ENCODE measurements around the gene MRPS14.
"Not testable (repeated sequence)": the region's sequence is repeated elsewhere in the genome, so short reads cannot be mapped to it uniquely, and the experiment has no call there.

MRPS14 gene

DNA sequence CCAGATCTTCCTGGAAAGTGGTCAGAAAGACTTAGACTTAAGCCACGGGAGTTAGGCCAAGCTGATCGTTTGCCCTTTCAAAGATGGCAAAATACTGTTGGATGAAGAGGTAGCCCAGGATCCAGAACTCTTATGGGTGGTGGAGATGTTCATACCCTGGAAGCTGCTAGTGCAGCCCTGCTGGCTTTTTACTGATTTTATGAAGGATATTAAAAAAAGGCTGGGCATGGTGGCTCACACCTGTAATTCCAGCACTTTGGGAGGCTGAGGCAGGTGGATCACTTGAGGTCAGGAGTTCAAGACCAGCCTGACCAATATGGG lies 657 bp upstream of the MRPS14 start:
- not testable (repeated sequence) for DNase-seq (ENCODE audit: low read depth)

DNA sequence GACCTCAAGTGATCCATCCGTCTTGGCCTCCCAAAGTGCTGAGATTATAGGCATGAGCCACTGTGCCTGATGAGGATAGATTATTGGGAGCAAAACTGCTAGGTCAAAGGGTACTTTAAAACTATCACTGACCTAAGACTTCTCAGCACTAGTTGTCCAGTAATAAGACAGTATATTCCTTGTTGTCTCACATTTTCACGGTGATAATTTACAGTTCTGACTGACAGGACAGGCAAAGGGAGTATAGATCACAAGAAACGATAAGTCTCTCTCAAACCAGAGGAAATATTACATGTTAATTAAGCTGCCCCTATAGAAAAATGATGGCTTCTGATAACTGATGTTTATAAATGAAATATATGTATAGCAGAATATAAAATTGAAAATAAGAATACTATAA lies 3.7 kb downstream of the MRPS14 start:
- no peak for DNase-seq (ENCODE audit: low read depth)

DNA sequence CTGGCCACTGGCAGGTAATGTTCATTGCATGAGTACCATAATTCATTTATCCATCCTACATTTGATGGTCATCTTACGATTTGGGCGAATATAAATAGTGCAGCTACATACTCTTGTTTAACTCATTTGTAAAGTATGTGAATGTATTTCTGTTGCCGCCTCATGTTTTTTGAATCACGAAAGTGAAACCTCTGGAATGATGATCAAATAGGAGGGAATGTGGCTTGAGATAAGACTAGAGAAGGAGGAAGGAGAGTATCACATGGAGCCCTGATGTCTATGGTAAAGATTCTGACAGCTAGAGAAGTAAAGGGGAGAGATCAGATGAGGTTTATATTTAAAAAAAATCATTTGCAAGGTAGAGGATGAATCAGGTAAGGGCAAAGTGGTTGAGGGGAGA lies 8.0 kb downstream of the MRPS14 start:
- DNase-seq (ENCODE audit: low read depth), result peak; percentile 67

DNA sequence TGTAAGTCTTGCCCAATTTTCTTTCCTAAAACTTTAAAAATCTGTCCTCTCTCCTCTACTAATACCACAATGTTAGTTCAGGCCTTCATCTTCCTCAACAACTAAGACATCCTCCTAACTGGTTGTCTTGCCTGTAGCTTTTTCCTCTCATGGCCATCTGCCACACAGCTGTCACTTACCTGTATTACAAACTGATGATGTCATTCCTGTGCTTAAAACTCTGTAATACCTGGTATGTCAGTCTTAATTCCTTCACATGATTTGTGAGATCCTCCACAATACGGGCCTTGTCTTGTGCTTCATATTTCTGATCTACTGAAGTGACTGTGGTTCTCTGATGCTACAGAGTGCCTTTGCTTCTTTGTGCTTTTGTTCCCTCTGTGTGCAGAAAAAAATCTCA lies 9.8 kb downstream of the MRPS14 start:
- DNase-seq (ENCODE audit: low read depth), result no peak

DNA sequence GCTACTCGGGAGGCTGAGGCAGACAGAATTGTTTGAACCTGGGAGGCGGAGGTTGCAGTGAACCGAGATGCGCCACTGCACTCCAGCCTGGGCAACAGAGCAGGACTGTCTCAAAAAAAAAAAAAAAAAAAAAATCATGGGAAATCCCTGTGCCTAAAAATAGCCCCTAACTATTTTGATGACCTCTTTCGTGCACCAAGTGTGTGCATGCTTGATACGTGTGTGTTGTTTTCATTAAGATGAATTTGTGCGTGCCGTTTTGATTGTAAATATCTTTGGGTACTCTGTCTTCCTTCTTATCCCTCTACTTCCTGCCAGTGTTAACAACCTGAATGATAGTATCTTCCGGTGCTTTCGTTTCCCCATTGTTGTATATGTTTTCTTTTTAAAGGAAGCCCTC lies 13.7 kb downstream of the MRPS14 start:
- no peak for DNase-seq (ENCODE audit: low read depth)

DNA sequence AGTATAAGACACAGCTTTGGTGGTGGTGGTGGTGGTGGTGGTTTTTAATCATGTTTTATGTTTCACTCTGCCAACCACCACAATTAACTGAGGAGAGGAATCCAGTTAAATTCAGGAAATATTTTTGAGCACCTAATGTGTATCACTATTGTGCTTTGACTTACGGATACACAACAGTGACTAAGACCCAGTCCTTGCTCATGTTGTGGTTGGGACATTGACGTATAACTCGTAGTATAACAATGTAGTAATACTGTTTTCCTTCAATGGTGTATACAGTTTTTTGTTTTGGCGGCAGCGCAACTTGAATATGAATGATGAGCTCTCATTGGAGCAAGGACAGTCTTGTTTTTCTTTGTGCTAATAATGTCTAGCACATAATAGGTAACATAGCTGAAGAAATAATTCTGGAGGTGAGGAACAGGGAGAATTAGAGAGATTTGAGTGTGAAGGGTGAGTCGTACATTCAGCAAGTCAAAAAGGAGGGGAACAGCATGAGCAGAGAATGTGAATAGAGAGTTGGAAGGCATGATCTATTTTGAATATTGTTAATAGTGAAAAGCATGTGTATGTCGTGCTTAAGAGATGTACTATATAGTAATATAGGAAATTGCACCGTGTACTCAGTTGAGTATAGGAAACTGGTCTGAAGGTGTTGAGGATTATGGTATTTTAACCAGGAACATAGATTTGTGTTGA lies 18.0 kb downstream of the MRPS14 start:
- DNase-seq (ENCODE audit: low read depth), result no peak

DNA sequence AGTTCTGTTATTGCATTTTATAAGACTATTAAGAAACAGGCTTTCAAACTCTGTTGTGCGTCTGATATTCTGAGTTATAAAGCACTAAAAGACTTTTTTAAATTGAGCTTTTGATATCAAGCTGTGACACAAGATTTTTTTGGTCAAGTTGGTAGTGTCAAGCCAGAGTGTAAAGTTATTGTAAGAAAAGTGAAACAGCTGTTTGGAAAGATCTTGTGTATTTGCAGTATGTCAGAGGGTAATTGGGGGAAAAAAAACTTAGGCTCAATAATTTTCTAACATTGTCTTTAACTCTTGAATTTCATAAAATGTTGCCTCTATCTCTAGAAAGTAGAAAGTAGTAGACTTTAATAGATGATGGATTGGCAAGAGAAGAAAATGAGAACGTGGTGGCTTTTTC lies 19.7 kb downstream of the MRPS14 start:
- no peak for DNase-seq (ENCODE audit: low read depth)

DNA sequence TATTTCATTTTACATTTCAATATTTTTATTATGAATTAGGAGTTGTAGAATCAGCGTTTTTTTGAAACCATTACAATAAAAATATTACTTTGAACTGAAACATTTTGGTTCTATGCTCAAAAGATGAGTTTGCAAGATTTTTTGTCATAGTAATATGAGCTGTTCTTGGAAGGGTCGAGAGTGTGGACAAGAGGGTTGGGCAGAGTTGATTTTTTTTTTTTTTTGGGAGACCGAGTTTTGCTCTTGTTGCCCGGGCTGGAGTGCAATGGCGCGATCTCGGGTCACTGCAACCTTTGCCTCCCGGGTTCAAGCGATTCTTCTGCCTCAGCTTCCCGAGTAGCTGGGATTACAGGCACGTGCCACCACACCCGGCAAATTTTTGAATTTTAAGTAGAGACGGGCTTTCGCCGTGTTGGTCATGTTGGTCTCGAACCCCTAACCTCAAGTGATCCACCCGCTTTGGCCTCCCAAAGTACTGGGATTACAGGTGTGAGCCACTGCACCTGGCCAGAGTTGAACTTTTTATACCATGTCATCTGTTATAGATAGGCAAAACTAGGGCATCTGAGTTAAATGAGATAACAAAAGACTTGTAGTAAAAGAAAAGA lies 20.2 kb downstream of the MRPS14 start:
- DNase-seq (ENCODE audit: low read depth), result no peak

DNA sequence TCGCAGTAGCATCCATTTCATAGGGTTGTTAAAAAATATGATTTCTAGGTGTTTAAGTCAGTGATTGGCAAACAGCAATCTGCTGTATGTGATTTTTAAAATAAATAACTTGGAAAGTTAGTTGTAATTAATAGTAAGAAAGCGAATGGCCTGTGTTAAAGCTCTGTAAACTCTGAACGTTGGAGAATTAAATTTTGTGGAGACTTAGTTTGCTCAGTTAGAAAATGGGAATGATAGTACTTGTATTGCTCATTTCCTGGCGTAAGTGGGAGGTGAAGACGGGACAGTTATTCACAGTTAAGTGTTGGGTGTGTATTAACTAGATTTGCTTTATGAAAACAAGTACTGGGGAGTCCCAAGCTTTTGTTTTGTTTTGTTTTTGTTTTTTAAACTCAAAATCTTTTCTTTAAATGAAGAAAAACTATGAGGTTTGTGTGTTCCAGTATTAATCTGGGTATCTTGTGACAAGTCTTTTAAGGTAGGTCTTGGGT lies 22.5 kb downstream of the MRPS14 start:
- DNase-seq (ENCODE audit: low read depth), result no peak

DNA sequence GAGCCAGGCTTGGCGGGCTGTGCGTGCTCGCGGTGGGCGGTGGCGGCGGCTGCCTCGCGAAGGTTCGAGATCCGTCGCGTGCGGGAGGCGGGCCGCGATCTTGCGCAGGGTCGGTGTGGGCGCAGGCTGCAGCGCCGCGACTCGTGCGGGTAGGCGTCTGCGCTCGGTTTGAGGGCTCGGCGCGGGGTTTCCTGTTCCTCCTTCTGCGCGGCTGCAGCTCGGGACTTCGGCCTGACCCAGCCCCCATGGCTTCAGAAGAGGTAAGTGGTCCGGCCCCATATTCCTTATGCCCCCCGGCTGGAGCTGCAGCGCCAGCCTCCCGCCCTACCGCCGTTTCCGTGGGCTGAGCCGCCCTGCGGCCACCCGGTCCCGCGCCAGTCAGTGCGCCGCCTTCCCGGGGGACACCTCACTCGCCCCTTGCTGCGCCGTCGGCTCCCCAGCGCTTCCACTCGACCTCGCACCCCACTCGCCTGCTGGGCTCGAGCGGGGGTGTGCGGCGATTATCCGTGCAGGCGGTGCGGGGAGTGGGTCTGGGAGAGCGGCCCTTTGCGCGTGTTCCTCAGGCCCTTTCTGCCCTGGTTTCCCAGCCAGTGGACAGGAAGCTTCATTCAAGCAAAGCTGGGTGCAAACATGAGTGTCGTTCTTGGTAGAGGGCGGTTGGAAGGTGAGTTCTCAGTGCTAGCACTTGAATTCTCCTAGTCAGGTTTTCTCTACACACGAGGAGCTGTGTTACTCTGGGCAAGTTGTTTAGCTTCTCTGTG lies 23.1 kb downstream of the MRPS14 start, which contains the start of gene CACYBP:
CACYBP (plus strand) TSS at position 12 of the 761 bp plus-strand sequence; CDS start at position 246, 234 bp downstream.
- DNase-seq (ENCODE audit: low read depth), result no peak

DNA sequence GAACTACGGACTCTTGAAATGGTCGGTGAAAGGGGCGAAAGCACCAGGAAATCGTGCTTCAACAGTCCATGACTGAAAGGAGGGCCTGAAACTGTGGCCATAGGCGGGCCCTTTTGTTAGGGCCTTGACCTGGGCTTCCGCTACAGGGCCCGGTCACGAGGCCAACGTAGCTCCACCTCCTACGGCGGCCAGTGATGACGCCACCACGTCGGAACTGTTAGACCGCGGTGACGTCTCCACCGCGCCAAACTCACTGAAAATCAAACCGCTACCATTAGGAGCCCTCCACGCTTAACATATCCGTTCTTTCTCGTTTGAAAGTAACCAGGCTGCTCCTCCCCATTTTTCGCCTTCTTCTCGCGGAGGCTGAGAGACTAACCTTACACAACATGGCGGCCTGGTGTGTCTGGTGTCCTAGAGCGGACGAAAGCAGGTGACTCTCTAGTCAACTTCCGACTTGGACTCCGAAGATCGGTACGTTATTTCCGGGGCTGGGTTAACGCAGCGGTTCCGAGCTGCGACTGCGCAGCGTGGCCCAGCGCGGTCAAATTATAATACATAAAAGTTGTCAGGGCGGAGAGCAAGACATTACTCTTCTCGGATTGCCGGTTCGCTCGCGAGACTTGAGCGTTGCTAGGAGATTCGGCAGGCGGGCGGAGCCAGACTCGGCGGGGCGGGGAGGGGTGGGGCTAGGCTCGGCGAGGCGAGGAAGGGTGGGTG lies 23.8 kb downstream of the MRPS14 start:
- DNase-seq (ENCODE audit: low read depth), result peak; percentile 99

DNA sequence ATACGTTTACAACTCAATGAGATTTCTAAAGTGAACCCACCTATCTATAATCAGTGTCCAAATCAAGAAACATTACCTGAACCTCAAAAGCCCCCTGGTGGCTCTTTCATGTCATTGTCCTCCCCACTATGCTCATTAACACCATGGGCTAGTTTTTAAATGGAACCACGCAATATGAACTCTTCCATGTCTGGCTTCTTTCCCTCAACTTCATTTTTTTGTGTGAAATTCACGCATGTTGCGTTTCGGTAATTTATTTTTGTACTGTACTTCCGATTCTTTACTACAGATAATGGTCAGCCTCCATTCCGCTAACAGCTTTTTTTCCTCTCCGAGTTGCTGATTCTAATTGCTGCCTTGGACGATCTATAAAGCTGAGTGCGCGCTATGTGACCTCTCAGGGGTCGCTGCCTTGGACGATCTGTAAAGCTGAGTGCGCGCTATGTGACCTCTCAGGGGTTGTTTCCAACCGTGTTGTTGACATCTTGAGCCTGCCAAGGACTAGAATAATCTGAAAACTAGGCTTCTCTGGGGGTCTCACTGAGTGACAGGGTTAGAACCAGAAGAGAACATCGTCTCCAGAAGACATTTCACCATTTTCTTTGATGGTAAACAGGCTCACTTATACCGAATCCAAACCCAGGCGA lies 24.5 kb downstream of the MRPS14 start:
- DNase-seq (ENCODE audit: low read depth), result no peak

DNA sequence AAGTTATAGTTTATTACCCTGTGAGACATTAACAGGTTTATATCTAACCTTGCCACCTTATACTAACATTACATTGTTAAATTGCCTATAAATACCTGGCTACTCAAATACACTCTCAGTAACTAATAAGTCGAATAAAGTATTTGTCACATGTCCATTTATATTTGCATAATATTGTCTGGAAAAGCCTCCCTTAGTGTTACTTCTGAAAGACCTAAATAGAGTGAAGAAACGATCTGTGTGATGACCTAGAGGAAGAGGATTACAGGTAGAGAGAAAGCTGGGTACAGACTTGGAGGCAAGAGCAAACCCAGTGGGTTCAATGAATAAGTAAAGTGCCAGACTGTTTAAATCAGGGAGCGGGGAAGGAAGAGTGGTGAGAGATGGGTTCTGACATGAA lies 26.2 kb downstream of the MRPS14 start:
- no peak for DNase-seq (ENCODE audit: low read depth)

DNA sequence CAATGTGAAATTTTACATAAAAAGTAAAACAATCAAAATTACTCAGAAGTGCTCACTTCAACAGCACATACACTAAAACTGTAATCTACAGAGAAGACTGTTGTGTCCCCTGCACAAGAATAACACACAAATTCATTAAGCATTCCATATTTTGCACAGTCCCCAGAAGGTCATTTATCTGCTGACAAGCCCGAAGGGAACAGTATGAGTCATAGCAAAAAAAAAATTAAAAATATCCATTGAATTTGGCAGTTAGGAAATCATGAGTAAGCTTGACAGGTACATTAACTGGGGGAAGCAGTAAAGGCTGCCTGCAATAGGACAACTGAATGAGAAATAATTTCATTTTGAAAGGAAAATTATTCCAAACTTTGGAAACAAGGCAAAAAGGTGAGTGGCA lies 26.7 kb downstream of the MRPS14 start:
- DNase-seq (ENCODE audit: low read depth), result no peak

DNA sequence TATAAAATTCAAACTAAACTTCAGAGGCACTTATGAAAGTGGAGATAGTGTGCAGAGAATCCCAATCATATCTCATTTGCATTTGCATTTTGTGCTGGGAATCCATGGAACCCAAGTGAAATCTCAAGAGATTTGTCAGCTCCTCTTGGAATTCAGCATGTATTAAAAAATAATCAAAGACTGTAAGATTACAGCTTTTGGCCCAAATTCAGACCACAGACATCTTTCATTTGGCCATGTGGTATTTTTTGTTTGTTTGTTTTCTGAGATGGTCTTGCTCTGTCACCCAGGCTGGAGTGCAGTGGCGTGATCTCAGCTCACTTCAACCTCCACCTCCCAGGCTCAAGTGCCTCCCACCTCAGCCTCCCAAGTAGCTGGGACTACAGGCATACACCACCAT lies 27.3 kb downstream of the MRPS14 start:
- no peak for DNase-seq (ENCODE audit: low read depth)

DNA sequence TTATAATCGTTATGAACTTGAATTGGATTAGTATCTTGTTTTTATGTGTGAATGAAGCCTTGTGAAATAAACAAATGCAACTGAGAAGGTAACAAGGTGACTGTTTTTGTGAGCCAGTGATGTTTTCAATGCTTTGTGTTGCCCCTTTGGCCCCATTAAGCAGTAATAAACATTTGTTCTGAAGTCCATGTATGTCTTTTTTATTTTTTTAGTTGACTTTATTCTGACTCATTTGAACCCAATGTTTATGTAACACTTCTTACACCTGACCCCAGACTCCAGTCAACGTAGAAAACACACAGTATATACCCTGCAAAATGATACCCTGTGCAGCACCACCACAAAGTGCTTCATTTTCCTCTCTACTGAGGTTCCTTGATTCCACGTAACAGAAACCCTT lies 28.1 kb downstream of the MRPS14 start:
- DNase-seq (ENCODE audit: low read depth), result no peak

DNA sequence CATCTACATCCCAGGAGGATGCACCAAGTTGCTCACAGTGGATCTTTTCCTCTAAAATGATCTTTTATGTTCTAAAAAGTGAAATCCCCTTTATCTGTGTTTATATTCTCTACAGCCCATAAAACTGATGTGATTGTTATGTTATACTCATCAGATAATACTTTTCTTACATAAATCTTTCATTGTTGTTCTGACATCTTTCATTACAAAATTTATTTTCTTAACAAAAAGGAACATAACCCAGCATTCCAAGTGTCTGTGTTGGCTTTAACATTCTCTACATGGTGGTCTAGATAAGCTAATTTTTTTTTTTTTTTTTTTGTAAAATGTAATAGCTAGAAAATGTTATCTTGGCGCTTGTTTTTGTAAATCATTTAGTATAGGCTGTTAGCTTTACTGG lies 31.8 kb downstream of the MRPS14 start:
- DNase-seq (ENCODE audit: low read depth), result no peak

DNA sequence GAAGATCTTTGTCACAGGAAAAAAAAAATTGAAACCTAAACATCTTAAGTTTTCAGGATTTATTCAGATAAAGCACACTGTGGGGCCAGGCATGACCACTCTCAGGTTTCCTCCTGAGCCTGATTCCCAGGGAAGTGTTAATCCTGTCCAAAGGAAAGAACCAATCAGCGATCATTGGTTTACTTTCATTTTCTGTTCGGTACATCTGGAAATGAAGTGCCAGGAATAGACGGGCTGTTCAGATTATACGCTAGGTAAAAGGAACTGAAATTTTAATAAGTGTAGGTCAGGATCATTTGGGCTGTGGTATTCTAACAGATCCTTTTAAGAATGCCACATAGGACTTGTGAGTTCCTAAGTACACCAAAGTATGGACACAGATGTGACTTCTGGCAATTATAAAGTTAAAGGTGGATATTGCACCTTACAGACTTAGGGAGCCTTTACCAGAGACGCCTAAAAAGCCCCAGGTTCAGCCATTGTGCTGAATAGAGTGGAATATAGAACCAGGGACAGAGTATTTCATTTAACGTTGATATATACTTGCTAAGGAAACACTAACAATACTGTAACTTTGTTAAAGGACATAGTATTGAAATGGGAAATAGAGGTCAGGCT lies 32.7 kb downstream of the MRPS14 start:
- no peak for DNase-seq (ENCODE audit: low read depth)

DNA sequence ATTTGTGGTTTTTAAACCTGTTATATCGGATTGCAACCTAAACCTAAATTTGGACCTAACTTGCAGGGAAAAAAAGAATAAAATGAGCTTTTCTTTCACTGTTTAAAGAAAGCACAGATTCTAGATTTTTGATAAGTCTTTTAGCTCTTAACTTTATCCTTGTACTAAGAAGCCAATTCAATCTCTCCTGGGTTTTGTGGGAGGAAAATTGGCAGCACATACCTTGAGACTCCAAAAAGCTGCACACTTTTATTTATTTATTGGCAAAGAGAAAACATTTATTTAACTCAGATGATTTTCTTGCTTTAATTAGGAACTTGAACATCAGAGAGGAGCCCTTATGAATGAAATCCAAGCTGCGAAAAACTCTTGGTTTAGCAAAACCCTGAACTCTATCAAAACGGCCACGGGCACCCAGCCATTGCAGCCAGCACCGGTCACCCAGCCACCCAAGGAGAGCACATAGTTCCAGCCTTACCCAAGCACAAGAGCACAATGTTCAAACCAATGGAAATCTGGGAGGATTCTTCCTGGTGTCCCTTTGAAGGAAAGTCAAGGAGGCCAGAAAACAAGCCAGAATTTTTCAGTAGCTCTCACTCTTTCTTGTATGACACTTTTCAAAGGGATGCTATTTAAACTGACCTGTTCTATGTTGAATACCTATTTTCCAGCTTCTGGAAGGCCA lies 33.5 kb downstream of the MRPS14 start:
- no peak for DNase-seq (ENCODE audit: low read depth)

DNA sequence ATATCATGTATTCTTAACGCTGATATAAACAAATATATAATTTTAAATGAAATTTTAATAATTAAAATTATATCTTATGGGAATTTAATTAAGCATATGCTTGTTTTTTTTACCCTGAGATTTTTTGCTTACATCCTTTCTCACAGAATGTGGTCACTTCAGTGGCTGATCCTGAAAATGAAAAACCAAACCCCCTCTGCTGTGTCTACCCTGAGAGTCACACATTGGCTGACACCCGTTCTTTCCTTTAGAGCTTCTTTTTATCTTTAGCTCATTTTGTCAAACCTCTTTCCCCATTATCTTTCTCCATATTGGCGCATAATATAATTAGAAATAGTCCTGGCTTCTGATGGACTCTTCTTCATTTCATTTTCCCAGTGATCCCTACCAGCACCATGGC lies 34.2 kb downstream of the MRPS14 start:
- DNase-seq (ENCODE audit: low read depth), result no peak

DNA sequence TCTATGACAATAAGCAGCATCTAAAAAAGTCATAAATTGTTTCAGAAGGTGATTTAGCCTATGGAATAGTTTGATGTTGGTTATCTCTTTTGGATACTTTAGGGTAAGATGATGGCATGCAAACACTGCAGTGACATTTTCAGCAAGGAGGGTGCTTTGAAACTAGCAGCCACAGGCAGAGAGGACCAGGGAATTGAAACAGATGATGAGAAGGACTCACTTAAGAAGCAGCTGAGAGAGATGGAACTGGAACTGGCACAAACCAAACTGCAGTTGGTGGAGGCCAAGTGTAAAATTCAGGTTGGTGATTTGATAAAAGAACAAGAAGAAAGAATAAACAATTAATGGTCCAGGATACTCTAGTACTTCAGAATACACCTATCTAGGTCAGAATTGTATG lies 34.7 kb downstream of the MRPS14 start:
- no peak for DNase-seq (ENCODE audit: low read depth)
